ENCODE results near the gene HVCN1.

Gene HVCN1

GRCh38 chr12:110728628-110729027, 39.7 kb upstream of the HVCN1 start:
- Histone ChIP-seq H3K27ac (ENCODE audit: extremely low read depth, low read depth, low read length) (no peak overlapping the region), H3K36me3 (ENCODE audit: control insufficient read depth in 2 of 2, insufficient read depth in 1 of 2, low read length in 2 of 2) (peaks cover 68 to 87% of the 10 kb centered on the region in 2 experiments), H3K4me3 (ENCODE audit: low read depth, low read length) (no peak overlapping the region), H3K4me1 (ENCODE audit: control insufficient read depth, insufficient read depth, low read length) (peaks cover 8% of the 10 kb centered on the region; the same call in 1 of the 2 replicates), H3K9me3 (ENCODE audit: control insufficient read depth, insufficient read depth, low read depth, low read length) (no peaks in the 10 kb centered on the region)
- ChIA-PET POLR2A (no interaction called here), CTCF (no interaction called here)
- no peak for TF ChIP-seq ZNF791 (tag by site-specific recombination; IDR thresholded peaks at IDR 0.05)
- no peak for TF ChIP-seq ZFP3 (tag by site-specific recombination; IDR thresholded peaks at IDR 0.05; ENCODE audit: low read depth)
- no peak for TF ChIP-seq ZNF624 (tag by site-specific recombination; IDR thresholded peaks at IDR 0.05)
- no peak for TF ChIP-seq ZNF776 (tag by site-specific recombination; IDR thresholded peaks at IDR 0.05; ENCODE audit: borderline replicate concordance)
- no peak for TF ChIP-seq YY1 (tag by site-specific recombination; IDR thresholded peaks at IDR 0.05)
- no peak for TF ChIP-seq ZNF394 (tag by site-specific recombination; IDR thresholded peaks at IDR 0.05; ENCODE audit: borderline replicate concordance)
- no peak for TF ChIP-seq ZNF560 (tag by site-specific recombination; IDR thresholded peaks at IDR 0.05; ENCODE audit: borderline replicate concordance)
- TF ChIP-seq ZNF366 (tag by site-specific recombination; conservative IDR thresholded peaks at IDR 0.05) = no peak
- TF ChIP-seq ZNF202 (tag by site-specific recombination; IDR thresholded peaks at IDR 0.05; ENCODE audit: borderline replicate concordance) = no peak
- no peak for TF ChIP-seq TCF7L2 (IDR thresholded peaks at IDR 0.05; ENCODE audit: borderline replicate concordance, low read depth, low read length)
- no peak for TF ChIP-seq ZSCAN16 (tag by site-specific recombination; IDR thresholded peaks at IDR 0.05)
- TF ChIP-seq ZNF335 (tag by site-specific recombination; conservative IDR thresholded peaks at IDR 0.05) = no peak
- no peak for TF ChIP-seq ZBTB7A (tag by site-specific recombination; IDR thresholded peaks at IDR 0.05; ENCODE audit: low read depth)
- TF ChIP-seq PATZ1 (tag by site-specific recombination; IDR thresholded peaks at IDR 0.05) = no peak
- TF ChIP-seq ZNF792 (tag by site-specific recombination; IDR thresholded peaks at IDR 0.05) = no peak
- TF ChIP-seq ZNF23 (tag by site-specific recombination; IDR thresholded peaks at IDR 0.05; ENCODE audit: borderline replicate concordance) = no peak
- no peak for TF ChIP-seq REPIN1 (tag by site-specific recombination; IDR thresholded peaks at IDR 0.05; ENCODE audit: low read depth)
- TF ChIP-seq ZBTB21 (tag by site-specific recombination; IDR thresholded peaks at IDR 0.05) = no peak
- no peak for TF ChIP-seq ZNF19 (tag by site-specific recombination; IDR thresholded peaks at IDR 0.05; ENCODE audit: low read depth)
- no peak for TF ChIP-seq SETDB1 (IDR thresholded peaks at IDR 0.05; ENCODE audit: insufficient read length, low read length)

DNA sequence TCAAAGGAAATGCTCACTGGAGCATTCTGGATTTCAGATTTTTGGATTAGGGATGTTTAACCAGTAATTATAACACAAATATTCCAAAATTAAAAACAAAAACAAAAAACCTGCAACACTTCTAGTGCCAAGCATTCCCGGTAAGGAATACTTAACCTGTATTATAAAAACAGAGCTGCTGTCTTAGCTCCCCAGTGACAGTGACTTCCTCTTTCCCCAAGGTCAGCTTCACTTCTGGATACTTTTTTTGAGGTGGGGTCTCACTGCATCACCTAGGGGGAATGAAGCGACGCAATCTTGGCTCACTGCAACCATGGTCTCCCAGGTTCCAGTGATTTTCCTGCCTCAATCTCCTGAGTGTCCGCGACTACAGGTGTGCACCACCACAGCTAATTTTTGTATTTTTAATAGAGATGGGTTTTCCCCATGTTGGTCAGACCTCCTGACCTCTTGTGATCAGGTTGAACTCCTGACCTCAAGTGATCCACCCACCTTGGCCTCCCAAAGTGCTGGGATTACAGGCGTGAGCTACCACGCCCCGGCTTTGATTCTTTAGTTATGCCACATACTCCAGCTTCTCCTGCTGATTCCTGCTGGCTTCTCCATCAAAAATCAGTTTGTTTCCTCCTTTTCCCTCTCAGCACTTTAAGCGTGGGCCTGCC, 37.9 kb upstream of the HVCN1 start:
- POLR2A ChIA-PET = interaction anchor here (0.5 kb wide), 1 partner anchor 135 kb away, joined by 4 read pairs; no protein-coding TSS in a partner anchor
- H3K4me3 ChIP-seq (ENCODE audit: low read depth, low read length) = no peak overlapping the region
- H3K27ac ChIP-seq (ENCODE audit: extremely low read depth, low read depth, low read length) = no peak overlapping the region
- CTCF ChIA-PET = interaction anchor here (1.1 to 1.3 kb wide), 2 partner anchors 100 to 168 kb away, joined by 3 to 9 read pairs; no protein-coding TSS in a partner anchor
- H3K36me3 ChIP-seq (ENCODE audit: control insufficient read depth in 2 of 2, insufficient read depth in 1 of 2, low read length in 2 of 2) = peaks cover 80 to 96% of the 10 kb centered on the region in 2 experiments
- peaks cover 3% of the 10 kb centered on the region; the same call in 1 of the 2 replicates for H3K4me1 ChIP-seq (ENCODE audit: control insufficient read depth, insufficient read depth, low read length)
- no peaks in the 10 kb centered on the region for H3K9me3 ChIP-seq (ENCODE audit: control insufficient read depth, insufficient read depth, low read depth, low read length)
- TF ChIP-seq, protein P1, sequence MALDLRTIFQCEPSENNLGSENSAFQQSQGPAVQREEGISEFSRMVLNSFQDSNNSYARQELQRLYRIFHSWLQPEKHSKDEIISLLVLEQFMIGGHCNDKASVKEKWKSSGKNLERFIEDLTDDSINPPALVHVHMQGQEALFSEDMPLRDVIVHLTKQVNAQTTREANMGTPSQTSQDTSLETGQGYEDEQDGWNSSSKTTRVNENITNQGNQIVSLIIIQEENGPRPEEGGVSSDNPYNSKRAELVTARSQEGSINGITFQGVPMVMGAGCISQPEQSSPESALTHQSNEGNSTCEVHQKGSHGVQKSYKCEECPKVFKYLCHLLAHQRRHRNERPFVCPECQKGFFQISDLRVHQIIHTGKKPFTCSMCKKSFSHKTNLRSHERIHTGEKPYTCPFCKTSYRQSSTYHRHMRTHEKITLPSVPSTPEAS (tag by site-specific recombination; IDR thresholded peaks at IDR 0.05) = no peak
- TF ChIP-seq ZNF707 (tag by site-specific recombination; IDR thresholded peaks at IDR 0.05) (no peak), ZBTB49 (tag by site-specific recombination; IDR thresholded peaks at IDR 0.05; ENCODE audit: low read depth) (no peak), ZNF48 (tag by site-specific recombination; IDR thresholded peaks at IDR 0.05) (no peak), TRIM28 (IDR thresholded peaks at IDR 0.05; ENCODE audit: borderline replicate concordance, low read length) (no peak), GLI2 (tag by site-specific recombination; IDR thresholded peaks at IDR 0.05; ENCODE audit: borderline replicate concordance, low read depth) (no peak)
- TF ChIP-seq, protein P2, sequence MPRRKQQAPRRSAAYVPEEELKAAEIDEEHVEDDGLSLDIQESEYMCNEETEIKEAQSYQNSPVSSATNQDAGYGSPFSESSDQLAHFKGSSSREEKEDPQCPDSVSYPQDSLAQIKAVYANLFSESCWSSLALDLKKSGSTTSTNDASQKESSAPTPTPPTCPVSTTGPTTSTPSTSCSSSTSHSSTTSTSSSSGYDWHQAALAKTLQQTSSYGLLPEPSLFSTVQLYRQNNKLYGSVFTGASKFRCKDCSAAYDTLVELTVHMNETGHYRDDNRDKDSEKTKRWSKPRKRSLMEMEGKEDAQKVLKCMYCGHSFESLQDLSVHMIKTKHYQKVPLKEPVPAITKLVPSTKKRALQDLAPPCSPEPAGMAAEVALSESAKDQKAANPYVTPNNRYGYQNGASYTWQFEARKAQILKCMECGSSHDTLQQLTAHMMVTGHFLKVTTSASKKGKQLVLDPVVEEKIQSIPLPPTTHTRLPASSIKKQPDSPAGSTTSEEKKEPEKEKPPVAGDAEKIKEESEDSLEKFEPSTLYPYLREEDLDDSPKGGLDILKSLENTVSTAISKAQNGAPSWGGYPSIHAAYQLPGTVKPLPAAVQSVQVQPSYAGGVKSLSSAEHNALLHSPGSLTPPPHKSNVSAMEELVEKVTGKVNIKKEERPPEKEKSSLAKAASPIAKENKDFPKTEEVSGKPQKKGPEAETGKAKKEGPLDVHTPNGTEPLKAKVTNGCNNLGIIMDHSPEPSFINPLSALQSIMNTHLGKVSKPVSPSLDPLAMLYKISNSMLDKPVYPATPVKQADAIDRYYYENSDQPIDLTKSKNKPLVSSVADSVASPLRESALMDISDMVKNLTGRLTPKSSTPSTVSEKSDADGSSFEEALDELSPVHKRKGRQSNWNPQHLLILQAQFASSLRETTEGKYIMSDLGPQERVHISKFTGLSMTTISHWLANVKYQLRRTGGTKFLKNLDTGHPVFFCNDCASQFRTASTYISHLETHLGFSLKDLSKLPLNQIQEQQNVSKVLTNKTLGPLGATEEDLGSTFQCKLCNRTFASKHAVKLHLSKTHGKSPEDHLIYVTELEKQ (tag by site-specific recombination; IDR thresholded peaks at IDR 0.05; ENCODE audit: borderline replicate concordance) = no peak
